Stimulated activated CD4-positive, alpha-beta T cell treated with anti-CD3 and anti-CD28 coated beads, Interleukin-4, amount 100 ng/mL, for 1 hour (primary cell): ENCODE measurements around the gene MLEC.

Experiments used
- DNase-seq: peaks from one replicate; pipeline ENCODE4 v3.0.0-alpha.2; 2020

MLEC gene

DNA sequence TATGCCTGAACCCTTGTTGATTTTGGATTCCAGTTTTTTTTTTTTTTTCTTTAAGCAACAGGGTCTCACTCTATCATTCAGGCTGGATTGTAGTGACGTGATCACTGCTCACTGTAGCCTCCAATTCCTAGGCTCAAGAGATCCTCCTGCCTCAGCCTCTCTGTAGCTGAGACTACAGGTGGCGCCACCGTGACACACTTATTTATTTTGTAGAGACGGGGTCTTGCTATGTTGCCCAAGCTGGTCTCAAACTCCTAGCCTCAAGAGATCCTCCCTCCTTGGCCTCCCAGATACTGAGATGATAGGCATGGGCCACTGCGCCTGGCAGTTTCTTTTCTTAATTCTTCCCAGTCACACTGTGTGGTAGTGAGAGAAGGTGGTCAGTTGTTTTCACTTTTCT lies 63.9 kb downstream of the MLEC start:
- no peak for DNase-seq

DNA sequence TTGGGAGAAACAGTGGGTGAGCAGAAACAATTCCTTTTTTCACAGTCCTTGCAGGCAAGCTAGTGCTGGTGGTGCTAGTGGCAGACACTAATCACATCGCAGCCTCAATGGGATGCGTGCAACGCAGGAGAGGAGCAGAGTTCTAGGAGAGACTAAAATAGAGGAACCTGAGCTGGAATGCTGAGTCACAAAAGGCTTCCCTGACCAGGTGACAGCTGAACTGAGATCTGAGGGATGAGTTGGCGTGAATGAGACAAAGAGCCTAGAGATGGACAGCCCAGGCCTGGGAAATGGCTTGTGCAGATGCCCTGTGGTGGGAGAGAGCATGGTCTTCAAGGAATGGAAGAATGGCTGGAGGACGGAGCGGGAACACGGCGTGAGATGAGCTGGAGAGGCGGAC lies 64.4 kb downstream of the MLEC start:
- no peak for DNase-seq
